Measurements from ENCODE around the gene PARD3B.

Gene PARD3B

GRCh38 chr2:204717591-204717990, 172.3 kb downstream of the PARD3B start:
- Histone ChIP-seq H3K4me2 (ENCODE audit: low read depth, low read length, poor library complexity, severe bottlenecking) (no peak overlapping the region), H3K9me3 (ENCODE audit: insufficient read depth, low read length) (no peaks in the 10 kb centered on the region), H3K9me2 (replicated peaks; ENCODE audit: insufficient read depth, low read length) (no peaks in the 10 kb centered on the region), H3K79me2 (ENCODE audit: insufficient read depth, low read length) (no peaks in the 10 kb centered on the region), H2AFZ (ENCODE audit: low read depth, low read length, severe bottlenecking) (no peak overlapping the region), H3K27me3 (ENCODE audit: low read length) (no peaks in the 10 kb centered on the region), H3K36me3 (ENCODE audit: low read length) (no peaks in the 10 kb centered on the region), H3F3A (ENCODE audit: insufficient read depth) (no peaks in the 10 kb centered on the region), H3K9ac (ENCODE audit: low read length) (no peak overlapping the region), H3K4me3 (ENCODE audit: insufficient read depth, low read length, poor library complexity, severe bottlenecking) (no peak overlapping the region), H3K27ac (ENCODE audit: low read depth, low read length) (no peak overlapping the region), H4K20me1 (ENCODE audit: low read depth, low read length) (no peaks in the 10 kb centered on the region)
- no peak for TF ChIP-seq CTCF (IDR thresholded peaks at IDR 0.05; ENCODE audit: insufficient read depth, low read length, poor library complexity, severe bottlenecking)
- TF ChIP-seq EZH2phosphoT487 (conservative IDR thresholded peaks at IDR 0.05; ENCODE audit: low read length), result no peak

DNA sequence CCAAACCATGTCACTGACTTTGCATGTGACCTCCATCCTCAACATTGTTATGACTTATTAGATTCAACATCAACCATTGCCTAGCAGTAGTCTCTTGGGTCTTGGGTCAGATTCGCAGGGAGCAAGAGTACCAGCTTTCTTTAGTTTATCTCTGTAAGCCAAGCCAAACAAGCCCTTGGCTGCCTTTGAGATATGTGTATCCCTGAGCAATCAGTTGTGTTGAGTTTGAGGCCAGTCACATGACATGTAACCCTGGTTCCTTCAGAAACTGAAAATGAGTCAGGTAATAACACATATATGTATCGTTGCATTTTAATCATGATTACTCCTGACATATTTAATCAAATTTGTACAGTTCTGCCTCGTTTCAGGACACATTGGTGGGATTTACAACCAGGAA, 173.3 kb downstream of the PARD3B start:
- H2AFZ ChIP-seq (ENCODE audit: low read depth, low read length, severe bottlenecking), result no peak overlapping the region
- H3K79me2 ChIP-seq (ENCODE audit: insufficient read depth, low read length), result no peaks in the 10 kb centered on the region
- H3K9me3 ChIP-seq (ENCODE audit: insufficient read depth, low read length), result no peaks in the 10 kb centered on the region
- H3F3A ChIP-seq (ENCODE audit: insufficient read depth), result no peaks in the 10 kb centered on the region
- no peaks in the 10 kb centered on the region for H3K9me2 ChIP-seq (replicated peaks; ENCODE audit: insufficient read depth, low read length)
- H3K27me3 ChIP-seq (ENCODE audit: low read length), result no peaks in the 10 kb centered on the region
- TF ChIP-seq CTCF (IDR thresholded peaks at IDR 0.05; ENCODE audit: insufficient read depth, low read length, poor library complexity, severe bottlenecking) (no peak), EZH2phosphoT487 (conservative IDR thresholded peaks at IDR 0.05; ENCODE audit: low read length) (no peak)
- H4K20me1 ChIP-seq (ENCODE audit: low read depth, low read length), result no peaks in the 10 kb centered on the region
- H3K9ac ChIP-seq (ENCODE audit: low read length), result no peak overlapping the region
- H3K4me3 ChIP-seq (ENCODE audit: insufficient read depth, low read length, poor library complexity, severe bottlenecking), result no peak overlapping the region
- no peak overlapping the region for H3K4me2 ChIP-seq (ENCODE audit: low read depth, low read length, poor library complexity, severe bottlenecking)
- no peaks in the 10 kb centered on the region for H3K36me3 ChIP-seq (ENCODE audit: low read length)
- H3K27ac ChIP-seq (ENCODE audit: low read depth, low read length), result no peak overlapping the region

DNA sequence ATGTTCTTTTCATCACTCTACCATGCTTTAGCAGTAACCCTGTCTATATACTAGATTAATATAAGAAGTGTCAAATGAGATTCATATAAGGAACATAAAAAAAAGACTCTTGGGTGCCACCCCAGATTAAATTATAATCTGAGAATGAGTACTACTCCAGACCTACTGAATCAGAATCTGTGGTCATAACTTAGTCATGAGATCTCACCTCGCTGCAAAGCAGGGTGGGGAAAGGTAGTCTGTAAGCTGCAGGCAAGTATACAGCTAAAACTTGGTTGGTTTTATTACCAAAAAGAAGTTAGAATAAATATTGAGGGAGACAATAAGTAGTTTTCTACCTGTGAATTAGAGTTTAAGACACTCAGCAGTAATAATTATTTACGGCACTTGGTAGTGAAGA, 175.6 kb downstream of the PARD3B start:
- no peaks in the 10 kb centered on the region for H3K9me2 ChIP-seq (replicated peaks; ENCODE audit: insufficient read depth, low read length)
- TF ChIP-seq EZH2phosphoT487 (conservative IDR thresholded peaks at IDR 0.05; ENCODE audit: low read length) (no peak), CTCF (IDR thresholded peaks at IDR 0.05; ENCODE audit: insufficient read depth, low read length, poor library complexity, severe bottlenecking) (no peak)
- H3K9me3 ChIP-seq (ENCODE audit: insufficient read depth, low read length), result no peaks in the 10 kb centered on the region
- H3K27ac ChIP-seq (ENCODE audit: low read depth, low read length), result no peak overlapping the region
- no peaks in the 10 kb centered on the region for H3F3A ChIP-seq (ENCODE audit: insufficient read depth)
- no peaks in the 10 kb centered on the region for H3K36me3 ChIP-seq (ENCODE audit: low read length)
- no peaks in the 10 kb centered on the region for H3K27me3 ChIP-seq (ENCODE audit: low read length)
- H2AFZ ChIP-seq (ENCODE audit: low read depth, low read length, severe bottlenecking), result no peak overlapping the region
- H3K4me2 ChIP-seq (ENCODE audit: low read depth, low read length, poor library complexity, severe bottlenecking), result no peak overlapping the region
- no peak overlapping the region for H3K4me3 ChIP-seq (ENCODE audit: insufficient read depth, low read length, poor library complexity, severe bottlenecking)
- H3K9ac ChIP-seq (ENCODE audit: low read length), result no peak overlapping the region
- no peaks in the 10 kb centered on the region for H3K79me2 ChIP-seq (ENCODE audit: insufficient read depth, low read length)
- no peaks in the 10 kb centered on the region for H4K20me1 ChIP-seq (ENCODE audit: low read depth, low read length)

DNA sequence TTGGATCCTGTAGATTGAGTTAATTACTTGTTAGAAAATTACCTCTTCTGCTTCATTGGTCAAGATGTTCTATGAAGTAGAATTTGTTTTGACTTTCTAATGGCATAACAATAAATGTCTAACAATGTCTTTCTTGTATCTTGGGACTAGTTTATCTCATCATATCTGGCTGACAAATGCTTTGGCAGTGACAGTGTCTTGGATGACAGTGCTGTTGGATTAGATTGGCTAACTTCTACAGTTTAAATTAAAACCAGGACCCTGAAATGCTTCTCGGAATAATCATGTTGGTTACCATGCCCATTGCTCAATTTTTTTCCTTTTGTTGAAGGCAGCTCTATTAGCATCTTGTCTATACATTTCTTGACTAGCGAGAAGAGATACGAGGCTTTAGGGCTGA, 176.9 kb downstream of the PARD3B start:
- no peak overlapping the region for H3K27ac ChIP-seq (ENCODE audit: low read depth, low read length)
- TF ChIP-seq EZH2phosphoT487 (conservative IDR thresholded peaks at IDR 0.05; ENCODE audit: low read length), result no peak
- TF ChIP-seq CTCF (IDR thresholded peaks at IDR 0.05; ENCODE audit: insufficient read depth, low read length, poor library complexity, severe bottlenecking), result no peak
- no peaks in the 10 kb centered on the region for H3K36me3 ChIP-seq (ENCODE audit: low read length)
- no peaks in the 10 kb centered on the region for H4K20me1 ChIP-seq (ENCODE audit: low read depth, low read length)
- no peak overlapping the region for H2AFZ ChIP-seq (ENCODE audit: low read depth, low read length, severe bottlenecking)
- H3F3A ChIP-seq (ENCODE audit: insufficient read depth), result no peaks in the 10 kb centered on the region
- H3K9me2 ChIP-seq (replicated peaks; ENCODE audit: insufficient read depth, low read length), result no peaks in the 10 kb centered on the region
- no peaks in the 10 kb centered on the region for H3K79me2 ChIP-seq (ENCODE audit: insufficient read depth, low read length)
- no peaks in the 10 kb centered on the region for H3K27me3 ChIP-seq (ENCODE audit: low read length)
- H3K4me2 ChIP-seq (ENCODE audit: low read depth, low read length, poor library complexity, severe bottlenecking), result no peak overlapping the region
- H3K9ac ChIP-seq (ENCODE audit: low read length), result no peak overlapping the region
- no peaks in the 10 kb centered on the region for H3K9me3 ChIP-seq (ENCODE audit: insufficient read depth, low read length)
- no peak overlapping the region for H3K4me3 ChIP-seq (ENCODE audit: insufficient read depth, low read length, poor library complexity, severe bottlenecking)

All from SU-DHL-6 (cell line).